GM18909 (cell line): Measurements from ENCODE around the gene ALDH1L1.

Experiments used
- ATAC-seq: cut with Tn5 transposase; IDR thresholded peaks from one replicate; pipeline ENCODE4 v1.9.1; 2021; ENCODE audit warnings: mild to moderate bottlenecking; ENCODE audit not compliant: unreplicated experiment, poor library complexity

ALDH1L1 gene

GRCh38 chr3:126180477-126181397, at the start of gene ALDH1L1:
ALDH1L1 (minus strand) TSS chr3:126180586; CDS start chr3:126160979, 19,607 bp downstream.
- no peak for ATAC-seq

- no peak for ATAC-seq
Observed at GRCh38 chr3:126226374-126226773, 46.0 kb upstream of the ALDH1L1 start.

DNA sequence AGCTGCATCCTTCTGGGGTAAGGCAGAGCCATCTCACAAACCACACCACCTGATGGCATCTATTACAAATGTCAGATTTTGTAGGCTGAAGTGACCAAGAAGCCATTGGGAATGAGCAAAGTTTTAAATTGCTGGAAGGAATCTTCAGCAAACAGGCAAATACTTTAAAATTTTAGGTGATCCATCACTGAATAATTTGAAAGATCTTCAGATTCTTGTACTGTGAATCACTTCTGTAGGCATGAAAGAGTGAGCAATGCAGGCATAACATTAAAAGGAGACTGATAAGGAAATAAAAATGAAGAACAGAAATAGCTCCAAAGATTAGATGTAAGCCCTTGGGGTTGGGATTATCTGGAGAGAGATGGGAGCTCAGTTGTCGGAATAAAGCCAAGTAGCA, 36.0 kb upstream of the ALDH1L1 start:
- no peak for ATAC-seq

GRCh38 chr3:126213379-126214028, 33.1 kb upstream of the ALDH1L1 start:
- ATAC-seq: no peak

- ATAC-seq: no peak
Observed at GRCh38 chr3:126212620-126213378, 32.4 kb upstream of the ALDH1L1 start.

DNA sequence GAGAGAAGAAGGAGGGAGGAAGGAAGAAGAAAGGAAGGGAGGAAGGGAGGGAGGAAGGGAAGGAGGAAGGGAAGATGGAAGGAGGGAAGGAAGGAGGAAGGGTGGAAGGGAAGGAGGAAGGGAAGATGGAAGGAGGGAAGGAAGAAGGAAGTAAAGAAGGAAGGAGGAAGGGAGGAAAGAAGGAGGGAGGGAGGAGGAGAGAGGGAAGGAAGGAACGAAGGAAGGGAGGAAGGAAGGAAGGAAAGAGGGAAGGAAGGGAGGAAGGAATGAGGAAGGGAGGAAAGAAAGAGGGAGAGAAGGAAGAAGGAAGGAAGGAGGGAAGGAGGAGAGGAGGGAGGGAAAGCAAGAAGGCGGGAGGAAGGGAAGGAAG, 31.8 kb upstream of the ALDH1L1 start:
- ATAC-seq: no peak

DNA sequence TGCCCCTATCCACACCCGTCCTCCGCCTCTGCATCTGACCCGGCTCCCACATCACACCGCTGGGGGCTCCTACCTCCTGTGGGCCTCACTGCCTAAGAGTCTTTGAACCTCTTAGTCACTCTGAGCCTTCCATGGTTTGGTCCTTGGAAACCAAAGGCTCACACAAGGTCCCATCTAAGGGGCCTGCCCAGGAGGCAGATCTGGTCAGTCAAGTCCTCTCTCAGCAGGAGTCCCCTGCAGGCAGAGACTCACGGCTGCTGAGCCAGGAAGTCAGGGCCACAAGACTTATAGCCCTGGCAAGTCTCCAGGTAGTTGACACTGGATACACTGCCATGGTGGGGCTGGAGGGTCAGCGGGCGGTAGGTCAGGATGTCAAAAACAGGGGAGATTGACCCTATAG, 31.2 kb upstream of the ALDH1L1 start:
- ATAC-seq: no peak

- no peak for ATAC-seq
Observed at GRCh38 chr3:126210606-126211005, 30.2 kb upstream of the ALDH1L1 start.

DNA sequence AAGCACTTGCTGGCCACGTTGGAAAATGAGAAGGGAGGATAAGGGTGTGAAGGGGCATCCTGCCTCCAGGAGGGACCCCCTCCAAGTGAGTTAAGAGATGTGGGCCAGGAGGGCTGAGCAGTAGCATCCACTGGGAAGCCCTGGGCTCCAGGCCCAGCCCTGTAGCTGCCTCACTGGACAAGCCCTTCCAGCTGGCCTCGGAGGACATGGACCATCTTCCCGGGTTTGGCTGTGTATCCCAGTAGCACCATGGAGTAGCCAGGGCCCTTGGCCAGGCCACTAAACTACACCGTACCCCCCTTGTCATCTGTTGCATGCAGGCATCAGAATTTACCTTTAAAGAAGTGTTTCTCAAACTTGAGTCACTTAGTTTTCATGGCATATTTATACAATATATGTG, 29.4 kb upstream of the ALDH1L1 start:
- ATAC-seq: no peak

GRCh38 chr3:126208606-126209256, 28.3 kb upstream of the ALDH1L1 start:
- no peak for ATAC-seq

GRCh38 chr3:126208182-126208581, 27.8 kb upstream of the ALDH1L1 start:
- ATAC-seq: no peak

GRCh38 chr3:126207166-126207565, 26.8 kb upstream of the ALDH1L1 start:
- ATAC-seq: no peak

DNA sequence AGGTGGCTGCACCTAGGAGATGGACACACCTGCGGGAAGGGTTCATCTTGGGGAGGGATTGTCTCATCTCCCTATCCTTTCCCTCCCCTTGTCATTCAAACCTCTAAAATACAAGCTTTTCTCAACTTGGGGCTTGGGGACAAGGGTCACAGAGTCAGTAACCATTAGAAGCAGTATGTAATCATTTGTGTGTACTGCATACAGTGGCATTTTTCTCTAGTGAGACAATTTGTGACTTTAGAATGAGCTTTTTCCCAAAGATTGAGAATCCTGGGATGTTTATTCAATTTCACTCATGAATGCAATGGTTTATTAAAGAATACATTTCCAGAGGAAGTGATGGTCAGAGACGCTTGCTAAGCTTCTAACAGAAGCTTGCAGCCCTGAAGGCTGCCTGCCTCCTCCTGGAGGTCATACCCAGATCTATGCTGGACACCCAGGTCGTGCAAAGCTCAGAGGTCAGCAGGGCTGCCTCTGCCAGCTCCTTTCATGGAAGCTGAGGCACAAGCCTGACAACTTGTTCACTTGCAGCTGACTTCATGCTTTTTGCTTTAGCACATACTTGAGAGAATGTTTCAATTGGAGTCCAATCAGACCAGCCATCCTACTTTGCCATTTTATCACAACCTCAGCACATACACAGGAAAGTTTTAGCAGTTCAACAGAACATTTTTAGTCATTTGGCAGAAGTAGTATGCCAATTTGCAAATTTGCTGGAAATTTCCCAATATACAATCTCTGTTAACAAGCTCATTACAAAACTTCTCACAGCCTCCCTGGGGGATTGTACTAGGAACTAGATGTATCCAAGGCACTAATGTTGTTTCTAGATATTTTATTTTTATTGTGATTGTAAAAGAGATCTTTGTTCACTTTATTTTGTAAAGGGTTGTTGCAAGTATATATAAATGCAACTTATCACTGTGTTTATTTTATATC, 25.6 kb upstream of the ALDH1L1 start:
- ATAC-seq: no peak

DNA sequence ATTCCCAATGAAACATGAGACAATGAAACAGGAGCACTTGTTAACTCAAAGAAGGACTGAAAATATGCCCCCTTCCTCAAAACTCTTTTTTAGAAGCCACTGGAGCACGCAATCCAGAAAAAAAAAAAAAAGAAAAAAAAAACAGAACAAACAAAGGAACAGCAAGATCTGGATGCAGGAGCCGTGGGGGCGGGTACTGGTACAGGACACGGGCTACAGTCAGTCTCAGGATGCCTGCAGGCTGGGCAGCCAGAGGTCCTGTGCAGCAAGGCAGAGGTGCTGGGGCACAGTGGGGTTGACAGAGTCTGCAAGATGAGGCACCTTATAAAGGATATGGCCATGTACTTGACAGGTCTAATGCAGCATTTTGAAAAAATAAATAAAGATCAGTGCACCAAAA, 22.3 kb upstream of the ALDH1L1 start:
- no peak for ATAC-seq

DNA sequence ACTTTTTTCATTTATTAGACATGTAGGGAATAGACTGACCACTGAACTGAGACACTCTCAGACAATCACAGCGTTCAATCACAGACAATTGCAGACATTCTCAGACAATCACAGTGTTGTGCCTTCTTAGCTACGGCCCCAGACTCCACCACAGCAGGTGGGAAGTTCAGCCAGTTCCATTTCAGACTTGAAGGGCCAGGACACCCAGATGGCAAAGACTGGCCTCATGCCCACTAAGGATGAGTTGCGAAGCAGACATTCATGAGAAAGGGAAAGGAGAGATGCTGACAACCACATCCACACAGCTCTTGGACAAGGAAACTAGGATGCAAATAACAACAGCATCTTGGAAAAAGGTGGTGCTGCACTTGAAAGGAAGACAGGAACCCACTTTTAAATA, 21.9 kb upstream of the ALDH1L1 start:
- no peak for ATAC-seq

GRCh38 chr3:126201168-126201567, 20.8 kb upstream of the ALDH1L1 start:
- ATAC-seq: no peak

DNA sequence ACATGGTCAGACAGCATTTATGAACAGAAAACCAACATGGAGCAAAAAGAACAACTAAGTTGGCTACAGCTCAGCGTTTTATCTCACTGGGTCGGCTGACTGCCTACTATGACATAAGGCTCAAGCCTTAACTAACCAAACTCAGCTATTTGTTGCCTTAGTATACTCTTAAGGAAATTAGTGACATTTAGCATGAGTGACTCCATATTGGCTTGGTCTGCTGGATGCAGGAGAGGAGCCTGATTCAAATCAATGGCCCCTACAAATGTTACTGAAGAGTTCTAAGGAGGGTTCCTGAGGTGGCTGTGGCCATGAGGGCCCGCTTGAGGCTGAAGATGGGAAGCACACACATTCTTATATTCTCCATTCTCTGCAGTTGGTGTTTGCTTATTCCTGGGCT, 20.1 kb upstream of the ALDH1L1 start:
- ATAC-seq: no peak

DNA sequence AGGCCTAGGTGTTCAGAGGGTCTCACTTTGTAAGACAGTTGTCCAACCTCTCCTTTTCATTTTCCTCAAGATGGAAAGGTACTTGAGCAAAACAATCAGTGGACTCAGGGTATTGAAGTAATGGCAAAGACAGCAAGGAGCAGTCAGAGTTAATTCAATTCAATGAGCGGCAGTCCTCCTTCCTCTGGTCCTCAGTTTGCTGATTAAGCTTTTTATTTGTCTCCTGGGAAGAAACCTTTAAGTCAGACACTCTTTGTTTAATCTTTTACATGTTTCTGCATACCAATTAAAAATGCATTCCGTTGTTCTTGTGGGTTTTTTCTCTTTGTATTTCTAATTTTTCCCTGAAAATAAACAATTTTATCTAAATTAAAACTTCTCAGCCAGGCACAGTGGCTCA, 18.9 kb upstream of the ALDH1L1 start:
- no peak for ATAC-seq

DNA sequence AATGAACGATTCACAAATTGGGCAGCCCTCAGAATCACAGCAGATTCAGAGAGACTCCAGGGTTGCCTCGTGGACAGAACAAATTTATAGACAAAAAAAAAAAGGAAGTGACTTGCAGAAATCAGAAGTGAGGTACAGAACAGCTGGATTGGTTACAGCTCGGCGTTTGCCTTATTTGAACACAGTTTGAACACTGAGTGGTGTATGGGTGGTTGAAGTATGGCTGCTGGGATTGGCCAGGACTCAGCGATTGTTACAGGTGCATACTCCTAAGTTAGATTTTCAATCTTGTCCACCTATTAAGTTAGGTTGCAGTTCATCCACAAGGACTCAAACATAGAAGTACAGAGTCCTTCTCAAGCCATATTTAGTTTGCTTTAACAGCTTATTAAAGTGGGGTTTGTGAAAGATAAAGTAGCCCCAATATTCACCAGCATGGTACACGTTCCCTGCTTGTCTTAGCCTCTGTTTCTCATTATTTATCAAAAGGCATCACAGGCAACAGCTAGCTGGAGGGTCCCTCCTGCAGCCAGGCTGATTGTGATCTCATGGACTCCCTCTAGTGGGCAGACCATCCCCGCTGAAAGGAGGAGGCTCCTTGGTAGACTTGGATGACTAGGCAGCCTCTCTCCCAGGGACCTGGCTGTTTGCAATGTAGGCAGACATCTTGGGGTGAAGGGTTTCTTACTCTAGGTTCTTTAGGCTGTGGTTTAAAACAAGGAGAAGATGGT, 17.6 kb upstream of the ALDH1L1 start:
- ATAC-seq: no peak
